Tibial nerve (tissue), 4 donors: ENCODE data around the gene CYS1. TPM values are rescaled to one million over a fixed set of nuclear protein-coding genes. Genes with fewer than 3 reads are reported as not detected.

Experiments used
- DNase-seq, 2 donors: peaks; one replicate each; pipeline ENCODE4 v3.0.0-alpha.2; 2019; ENCODE audit warnings: low spot score in 2 of 2
- H3K27ac ChIP-seq, 4 donors: fragments of 200-600 bp; sonication (generic) in 3 of 4; one replicate each; pipeline ENCODE4 v1.5.1; 2017 to 2019; ENCODE audit warnings: mild to moderate bottlenecking in 1 of 4
- H3K27me3 ChIP-seq, 2 donors: fragments of 200-600 bp; sonication (generic) in 1 of 2; one replicate each; pipeline versions ENCODE4 v1.5.1 to v1.6.0; 2017 to 2019
- H3K36me3 ChIP-seq, 3 donors: fragments of 200-600 bp; sonication (generic); one replicate each; pipeline ENCODE4 v1.5.1; 2018 to 2019
- H3K4me1 ChIP-seq, 4 donors: fragments of 200-600 bp; sonication (generic) in 3 of 4; one replicate each; pipeline ENCODE4 v1.5.1; 2017 to 2019
- H3K4me3 ChIP-seq, 4 donors: fragments of 200-600 bp; sonication (generic) in 3 of 4; one replicate each; pipeline ENCODE4 v1.5.1; 2017 to 2019; ENCODE audit warnings: mild to moderate bottlenecking in 1 of 4, moderate library complexity in 1 of 4
- H3K9me3 ChIP-seq, 4 donors: fragments of 200-600 bp; sonication (generic) in 3 of 4; one replicate each; pipeline ENCODE4 v1.5.1; 2017 to 2019
- CTCF ChIP-seq, 5 experiments: fragments of 200-600 bp in 3 of 5; fragments of 450-650 bp in 2 of 5; sonication (generic) in 3 of 5; IDR thresholded peaks; one replicate each; pipeline ENCODE4 v1.5.1; 2016 to 2019; ENCODE audit warnings: antibody characterized with exemption in 5 of 5, mild to moderate bottlenecking in 3 of 5, moderate library complexity in 2 of 5
- EP300 ChIP-seq, 2 donors: sonication (generic); formaldehyde crosslinking; IDR thresholded peaks; one replicate each; pipeline ENCODE4 v1.6.1; 2017; ENCODE audit warnings: antibody characterized with exemption in 2 of 2, mild to moderate bottlenecking in 1 of 2
- POLR2A ChIP-seq, 2 donors: fragments of 450-650 bp; IDR thresholded peaks; one replicate each; pipeline ENCODE4 v1.6.1; 2017; ENCODE audit warnings: antibody characterized with exemption in 2 of 2, mild to moderate bottlenecking in 2 of 2, moderate library complexity in 2 of 2
- WGBS, 2 donors: methylation state at CpG; one replicate each; pipeline ENCODE4 v1.1.5; 2018; 5-methylcytosine and 5-hydroxymethylcytosine counted together
- total RNA-seq, 4 donors: library from RNA; depleted of rRNA; stranded (reverse); fragments of >200 nt; gene quantifications; one replicate each; pipeline ENCODE4 v1.1.0, GENCODE V29; 2016

CYS1 gene
- total RNA-seq, 4 donors from 2014 or later, result 2.7 to 17.5 (median 10.9) TPM

GRCh38 chr2:10035053-10035422 lies 45.2 kb downstream of the CYS1 start:
- WGBS, 2 donors, result 59 to 67% methylated on average over 3 of the region's 3 CpGs
- Histone ChIP-seq H3K4me3 (no peak overlapping the region), H3K4me1 (peaks cover 0 to 57% (median 24%) of the 10 kb centered on the region in 4 donors), H3K36me3 (no peaks in the 10 kb centered on the region), H3K27ac (peak overlapping the region in 2 of 4 donors; percentile 82 to 85), H3K9me3 (no peaks in the 10 kb centered on the region), H3K27me3 (no peaks in the 10 kb centered on the region)
- no peak for DNase-seq
- TF ChIP-seq CTCF (IDR thresholded peaks at IDR 0.05), result no peak
- no peak for TF ChIP-seq POLR2A (IDR thresholded peaks at IDR 0.05)
- no peak for TF ChIP-seq EP300 (IDR thresholded peaks at IDR 0.05)

- Histone ChIP-seq H3K9me3 (no peaks in the 10 kb centered on the region), H3K4me1 (peaks cover 0 to 56% (median 28%) of the 10 kb centered on the region in 4 donors), H3K4me3 (no peak overlapping the region), H3K27ac (peak overlapping the region in 2 of 4 donors; percentile 15 to 82), H3K36me3 (no peaks in the 10 kb centered on the region), H3K27me3 (no peaks in the 10 kb centered on the region)
- TF ChIP-seq POLR2A (IDR thresholded peaks at IDR 0.05) (no peak), EP300 (IDR thresholded peaks at IDR 0.05) (no peak), CTCF (IDR thresholded peaks at IDR 0.05) (no peak)
- WGBS, 2 donors, result 65 to 72% methylated on average over 12 of the region's 12 CpGs
- no peak for DNase-seq
Observed at GRCh38 chr2:10034333-10035052, 45.7 kb downstream of the CYS1 start.

- WGBS, 2 donors, result 82 to 87% methylated on average over 12 to 14 of the region's 14 CpGs
- Histone ChIP-seq H3K4me3 (no peak overlapping the region), H3K4me1 (peaks cover 0 to 60% (median 39%) of the 10 kb centered on the region in 4 donors), H3K27me3 (no peaks in the 10 kb centered on the region), H3K27ac (no peak overlapping the region), H3K9me3 (no peaks in the 10 kb centered on the region), H3K36me3 (no peaks in the 10 kb centered on the region)
- TF ChIP-seq CTCF (IDR thresholded peaks at IDR 0.05) (no peak), EP300 (IDR thresholded peaks at IDR 0.05) (no peak), POLR2A (IDR thresholded peaks at IDR 0.05) (no peak)
- no peak for DNase-seq
Observed at GRCh38 chr2:10033251-10034006, 46.8 kb downstream of the CYS1 start.

GRCh38 chr2:10032746-10033105 lies 47.5 kb downstream of the CYS1 start:
- 92 to 98% methylated on average over 7 of the region's 7 CpGs for WGBS, 2 donors
- DNase-seq, result no peak
- Histone ChIP-seq H3K27ac (no peak overlapping the region), H3K36me3 (no peaks in the 10 kb centered on the region), H3K9me3 (no peaks in the 10 kb centered on the region), H3K27me3 (no peaks in the 10 kb centered on the region), H3K4me1 (peaks cover 0 to 58% (median 40%) of the 10 kb centered on the region in 4 donors), H3K4me3 (no peak overlapping the region)
- TF ChIP-seq EP300 (IDR thresholded peaks at IDR 0.05) (no peak), CTCF (IDR thresholded peaks at IDR 0.05) (no peak), POLR2A (IDR thresholded peaks at IDR 0.05) (no peak)
